ENCODE results near the gene EPC1.
"Not testable (repeated sequence)": the region's sequence is repeated elsewhere in the genome, so short reads cannot be mapped to it uniquely, and the experiment has no call there.

EPC1 gene

GRCh38 chr10:32227802-32228201 is 119.2 kb downstream of the EPC1 start:
- Mint-ChIP-seq H3K27me3 (no peaks in the 10 kb centered on the region), H3K4me1 (no peaks in the 10 kb centered on the region), H3K27ac (no peak overlapping the region), H3K9me3 (peaks cover 7% of the 10 kb centered on the region), H3K36me3 (no peaks in the 10 kb centered on the region), H3K4me3 (no peak overlapping the region)
- no peak for ATAC-seq

GRCh38 chr10:32226624-32227023 is 120.3 kb downstream of the EPC1 start:
- Mint-ChIP-seq H3K27ac (no peak overlapping the region), H3K4me3 (no peak overlapping the region), H3K4me1 (no peaks in the 10 kb centered on the region), H3K36me3 (no peaks in the 10 kb centered on the region), H3K9me3 (peaks cover 11% of the 10 kb centered on the region), H3K27me3 (no peaks in the 10 kb centered on the region)
- no peak for ATAC-seq

GRCh38 chr10:32225976-32226375 is 121.0 kb downstream of the EPC1 start:
- Mint-ChIP-seq H3K4me3 (no peak overlapping the region), H3K27me3 (no peaks in the 10 kb centered on the region), H3K36me3 (no peaks in the 10 kb centered on the region), H3K4me1 (no peaks in the 10 kb centered on the region), H3K9me3 (peaks cover 11% of the 10 kb centered on the region), H3K27ac (no peak overlapping the region)
- no peak for ATAC-seq

- not testable (repeated sequence) for H3K36me3 Mint-ChIP-seq, H3K4me3 Mint-ChIP-seq, H3K27ac Mint-ChIP-seq, H3K4me1 Mint-ChIP-seq, ATAC-seq
- Mint-ChIP-seq H3K27me3 (peaks cover 12% of the 10 kb centered on the region), H3K9me3 (peaks cover 21% of the 10 kb centered on the region)
Observed at GRCh38 chr10:32222376-32222775, 124.6 kb downstream of the EPC1 start.

GRCh38 chr10:32219156-32219555 is 127.8 kb downstream of the EPC1 start:
- H3K27ac Mint-ChIP-seq, H3K4me3 Mint-ChIP-seq, H3K36me3 Mint-ChIP-seq, H3K4me1 Mint-ChIP-seq, ATAC-seq: not testable (repeated sequence)
- Mint-ChIP-seq H3K9me3 (peaks cover 18% of the 10 kb centered on the region), H3K27me3 (peaks cover 31% of the 10 kb centered on the region)

- H3K36me3 Mint-ChIP-seq, H3K4me1 Mint-ChIP-seq, H3K4me3 Mint-ChIP-seq, H3K27ac Mint-ChIP-seq, ATAC-seq: not testable (repeated sequence)
- Mint-ChIP-seq H3K27me3 (peaks cover 38% of the 10 kb centered on the region), H3K9me3 (peaks cover 18% of the 10 kb centered on the region)
Observed at GRCh38 chr10:32218206-32219044, 128.5 kb downstream of the EPC1 start.

Measured in stimulated activated memory B cell treated with anti-CD40 and anti-IgM and Interleukin-4, amounts not matched to agents 10 μg/mL and 1 μg/mL and 100 μg/mL, for 72 hours (primary cell).